GM18861 (cell line): ENCODE results near the gene POLD2.

Source experiments
- ATAC-seq: cut with Tn5 transposase; IDR thresholded peaks from one replicate; pipeline ENCODE4 v1.9.1; 2021; ENCODE audit not compliant: unreplicated experiment

Gene POLD2

DNA sequence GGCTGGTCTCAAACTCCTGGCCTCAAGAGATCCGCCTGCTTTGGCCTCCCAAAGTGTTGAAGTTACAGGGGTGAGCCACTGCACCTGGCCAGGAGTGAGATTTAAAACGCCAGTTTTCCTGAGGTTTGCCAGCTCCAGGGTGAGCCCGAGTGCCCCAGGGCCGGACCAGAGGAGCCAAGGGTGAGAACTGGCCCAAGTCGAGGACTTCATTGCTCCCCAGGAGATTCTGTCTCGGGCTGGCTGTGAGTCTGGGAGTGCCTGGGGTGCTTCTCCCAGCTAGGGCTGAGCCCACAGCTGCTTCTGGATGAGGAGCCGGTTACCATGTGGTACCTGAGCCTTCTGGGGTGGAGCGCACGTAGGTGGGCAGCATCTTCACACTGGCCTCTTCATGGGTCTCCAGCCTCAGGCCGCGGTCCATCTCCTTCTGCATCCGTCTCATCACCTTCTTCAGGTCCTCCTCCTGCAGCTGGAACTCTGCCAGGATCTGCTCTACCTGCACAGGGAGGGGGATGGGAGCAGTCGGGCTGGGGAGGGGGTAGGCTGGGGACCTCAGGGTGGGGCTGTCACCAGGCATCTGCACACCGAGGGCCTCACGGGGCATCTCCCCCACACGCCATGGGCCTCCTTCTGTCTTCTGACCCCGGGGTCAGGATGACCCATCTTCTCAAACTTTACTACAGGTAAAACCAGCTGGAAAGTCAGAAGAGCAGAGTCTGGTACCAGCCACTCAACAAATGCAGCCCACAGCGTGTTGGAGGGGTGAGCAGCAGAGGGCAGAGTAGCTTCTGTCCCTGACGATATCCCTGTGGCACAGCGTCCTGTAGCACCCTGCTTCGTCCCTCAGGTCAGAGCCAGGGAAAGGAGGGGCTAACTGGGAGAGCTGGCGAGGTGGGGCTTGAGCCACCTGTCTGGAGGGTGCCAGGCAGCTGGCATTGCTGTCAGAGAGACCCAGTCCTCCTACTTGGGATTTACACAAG is 29.9 kb upstream of the POLD2 start:
- no peak for ATAC-seq

- ATAC-seq, result no peak
These were observed 28.6 kb upstream of the POLD2 start for GRCh38 chr7:44151956-44152355.

- no peak for ATAC-seq
These were observed 27.9 kb upstream of the POLD2 start for GRCh38 chr7:44150966-44151941.

GRCh38 chr7:44150466-44150832 is 27.1 kb upstream of the POLD2 start:
- ATAC-seq, result peak; percentile 57

DNA sequence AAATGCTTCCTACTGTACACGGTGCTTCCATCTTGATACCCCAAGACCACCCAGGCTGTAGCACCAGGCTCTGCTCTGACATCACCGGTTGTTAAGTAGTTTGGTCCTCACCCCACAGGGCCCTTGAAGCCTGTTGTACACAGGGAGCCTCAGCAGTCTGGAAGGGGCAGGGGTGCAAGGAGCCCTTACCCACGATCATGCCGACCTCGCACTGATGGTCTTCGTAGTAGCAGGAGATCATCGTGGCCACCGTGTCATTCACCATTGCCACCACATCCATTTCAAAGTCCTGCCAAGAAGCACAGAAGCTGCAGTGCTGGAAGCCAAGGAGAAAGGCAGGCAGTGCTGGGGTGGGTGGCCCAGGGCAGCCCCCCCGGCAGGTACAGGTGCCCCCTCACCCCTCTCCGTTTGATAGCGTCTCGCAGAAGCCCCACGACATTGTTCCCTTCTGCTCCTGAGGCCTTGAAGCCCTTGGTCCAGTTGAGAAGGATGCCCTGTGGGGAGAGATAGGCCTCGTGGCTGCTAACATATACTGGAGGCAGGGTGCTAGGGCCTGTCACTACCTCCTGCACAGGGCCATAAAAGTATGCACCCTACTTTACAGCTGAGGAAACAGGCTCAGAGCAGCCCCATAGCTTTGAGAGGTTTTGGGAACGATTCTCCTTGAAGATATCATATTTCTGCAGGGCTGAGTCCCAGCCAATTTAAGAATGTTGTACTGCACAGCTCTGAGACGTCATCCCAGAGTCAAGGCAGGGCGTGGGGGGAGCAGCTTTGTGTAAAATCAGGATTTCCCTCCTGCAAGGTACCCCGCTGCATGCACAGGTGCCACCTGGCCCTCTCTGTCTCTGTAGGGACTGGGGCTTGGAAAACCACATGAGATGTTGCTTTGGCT is 26.5 kb upstream of the POLD2 start:
- ATAC-seq, result no peak

- ATAC-seq, result no peak
These were observed 25.7 kb upstream of the POLD2 start for GRCh38 chr7:44148961-44149536.

GRCh38 chr7:44148166-44148565 is 24.8 kb upstream of the POLD2 start:
- no peak for ATAC-seq

GRCh38 chr7:44147026-44147991 is 24.0 kb upstream of the POLD2 start:
- ATAC-seq, result no peak

- ATAC-seq, result no peak
These were observed 22.9 kb upstream of the POLD2 start for GRCh38 chr7:44145969-44146911.

- no peak for ATAC-seq
These were observed 22.2 kb upstream of the POLD2 start for GRCh38 chr7:44145479-44145968.

GRCh38 chr7:44144968-44145478 is 21.7 kb upstream of the POLD2 start:
- ATAC-seq, result no peak

- ATAC-seq, result no peak
These were observed 21.1 kb upstream of the POLD2 start for GRCh38 chr7:44144426-44144967.

GRCh38 chr7:44143646-44144250 is 20.4 kb upstream of the POLD2 start:
- no peak for ATAC-seq

GRCh38 chr7:44142028-44142427 is 18.7 kb upstream of the POLD2 start:
- no peak for ATAC-seq

DNA sequence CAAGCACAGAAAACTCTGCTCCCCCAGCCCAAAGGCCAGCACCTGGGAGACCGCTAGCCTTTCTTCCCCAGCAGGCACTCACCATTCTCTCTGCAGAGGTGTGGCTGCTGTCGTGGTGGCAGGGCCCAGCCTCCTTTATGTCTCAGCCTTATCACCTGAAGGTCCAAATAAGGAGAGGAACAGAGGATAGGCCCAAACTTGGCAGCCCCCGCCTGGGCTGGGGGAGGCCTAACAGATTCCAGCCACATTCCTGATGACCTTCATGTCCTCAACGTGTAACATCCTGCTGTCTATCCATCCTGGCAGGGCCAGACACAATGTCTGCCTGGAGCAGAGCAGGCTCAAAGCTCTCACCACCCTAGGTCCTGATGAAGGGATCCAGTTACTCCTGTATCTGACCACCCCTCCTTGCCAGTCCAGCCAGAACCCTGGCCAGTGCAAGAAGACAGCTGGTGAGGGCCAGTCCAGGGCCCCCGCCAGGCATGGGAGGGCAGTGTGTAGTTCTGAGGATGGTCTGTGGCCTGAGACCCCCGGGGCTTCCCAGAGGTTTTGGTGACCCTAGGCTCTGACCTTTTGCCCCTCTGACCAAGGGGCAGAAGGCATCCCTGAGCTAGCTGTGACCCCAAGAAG is 18.0 kb upstream of the POLD2 start, which contains the start of gene MYL7:
Gene MYL7 (minus strand): TSS at position 112 of the 630 bp plus-strand sequence. CDS start 27 bp downstream, at position 85.
- ATAC-seq, result no peak

DNA sequence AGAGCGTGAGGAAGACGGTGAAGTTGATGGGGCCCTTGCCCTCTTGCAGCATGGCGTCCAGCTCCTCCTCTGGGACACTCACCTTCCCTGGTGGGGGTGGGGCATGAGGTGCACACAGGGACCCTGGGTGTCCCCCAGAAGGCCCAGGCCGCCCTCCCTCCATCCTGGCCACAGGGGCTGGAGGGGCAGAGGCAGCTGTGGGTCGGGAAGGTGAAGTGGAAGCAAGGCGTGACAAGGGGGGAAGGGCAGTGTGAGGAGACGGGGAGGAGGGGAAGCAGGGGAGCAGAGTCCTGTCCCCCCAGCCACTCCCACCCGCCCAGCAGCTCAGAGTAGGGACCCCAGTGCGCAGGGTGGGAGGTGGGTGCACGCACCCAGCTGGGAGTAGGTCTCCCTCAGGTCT is 17.0 kb upstream of the POLD2 start:
- no peak for ATAC-seq
